GM21367 (cell line): Measurements from ENCODE around the gene WNT4.
"Not testable (repeated sequence)": the region's sequence is repeated elsewhere in the genome, so short reads cannot be mapped to it uniquely, and the experiment has no call there.

Experiments
- ATAC-seq: cut with Tn5 transposase; IDR thresholded peaks from one replicate; pipeline ENCODE4 v1.9.1; 2021; ENCODE audit not compliant: unreplicated experiment

Gene WNT4

DNA sequence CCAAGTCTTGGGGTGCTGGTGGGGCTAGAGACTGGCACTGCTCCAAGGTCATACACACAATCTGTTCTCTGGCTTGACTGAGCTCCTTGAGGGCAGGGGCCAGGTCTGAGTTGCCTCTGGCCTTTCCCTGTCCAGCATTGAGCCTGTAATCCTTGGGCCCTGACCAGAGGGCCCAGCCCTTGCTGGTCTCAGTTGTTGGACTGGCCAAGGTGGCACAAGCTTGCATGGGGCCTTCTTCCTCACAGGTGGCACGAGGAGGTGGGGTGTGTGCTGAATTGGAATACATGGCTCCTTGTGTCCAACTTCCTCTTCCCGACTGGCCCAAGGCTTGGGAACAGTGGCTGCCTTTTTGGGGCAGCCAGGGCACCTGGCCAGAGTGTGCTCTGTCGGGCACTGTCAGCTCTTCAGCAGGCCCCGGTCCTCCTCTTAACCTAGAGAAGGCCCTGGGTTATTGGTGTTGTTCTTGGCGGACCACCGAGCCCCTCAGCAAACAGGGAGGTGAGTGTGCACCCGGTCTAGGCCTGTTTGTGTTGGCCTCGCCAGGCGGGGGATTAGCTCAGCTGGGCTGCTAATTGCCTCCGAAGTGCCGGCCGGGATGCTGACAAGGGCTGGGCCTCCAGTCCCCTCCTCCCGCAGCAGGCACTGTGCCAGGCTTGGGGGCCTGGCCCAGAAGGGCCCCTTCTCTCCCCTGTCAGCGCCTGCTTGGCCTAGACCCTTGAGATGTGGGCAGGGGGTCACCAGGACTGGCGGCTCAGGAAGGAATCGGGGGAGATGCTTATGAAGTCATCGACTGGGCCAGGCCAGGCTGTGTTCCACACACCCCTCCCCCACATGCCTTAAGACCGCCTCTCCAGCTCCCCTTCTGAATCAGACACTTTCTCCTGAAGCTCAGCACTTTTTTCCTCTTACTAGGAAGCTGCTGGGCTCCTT, 28.5 kb downstream of the WNT4 start:
- no peak for ATAC-seq

- ATAC-seq = no peak
These were observed 30.3 kb downstream of the WNT4 start for GRCh38 chr1:22112554-22112953.

DNA sequence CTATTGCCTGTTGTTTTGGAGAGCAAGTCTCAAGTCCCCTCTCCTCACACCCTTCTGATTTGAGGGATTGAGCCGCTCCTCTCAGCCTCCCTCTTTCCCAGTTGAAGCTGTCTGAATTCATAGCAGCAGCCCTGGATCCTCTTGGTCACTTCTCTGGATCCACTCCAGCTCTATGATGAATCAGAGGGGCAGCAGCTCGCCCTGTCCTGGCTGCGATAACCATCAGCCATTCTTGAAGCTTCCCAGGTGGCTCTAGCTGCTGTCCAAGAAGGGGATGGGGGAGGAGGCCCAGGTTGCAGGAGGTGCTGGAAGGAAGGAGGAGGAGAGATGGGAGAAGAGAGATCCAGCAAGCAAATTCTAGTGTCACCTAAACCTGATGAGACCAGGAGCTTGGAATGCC, 31.3 kb downstream of the WNT4 start:
- ATAC-seq = no peak

GRCh38 chr1:22111115-22111514, 31.8 kb downstream of the WNT4 start:
- ATAC-seq = no peak

- ATAC-seq = no peak
These were observed 32.9 kb downstream of the WNT4 start for GRCh38 chr1:22110016-22110415.

DNA sequence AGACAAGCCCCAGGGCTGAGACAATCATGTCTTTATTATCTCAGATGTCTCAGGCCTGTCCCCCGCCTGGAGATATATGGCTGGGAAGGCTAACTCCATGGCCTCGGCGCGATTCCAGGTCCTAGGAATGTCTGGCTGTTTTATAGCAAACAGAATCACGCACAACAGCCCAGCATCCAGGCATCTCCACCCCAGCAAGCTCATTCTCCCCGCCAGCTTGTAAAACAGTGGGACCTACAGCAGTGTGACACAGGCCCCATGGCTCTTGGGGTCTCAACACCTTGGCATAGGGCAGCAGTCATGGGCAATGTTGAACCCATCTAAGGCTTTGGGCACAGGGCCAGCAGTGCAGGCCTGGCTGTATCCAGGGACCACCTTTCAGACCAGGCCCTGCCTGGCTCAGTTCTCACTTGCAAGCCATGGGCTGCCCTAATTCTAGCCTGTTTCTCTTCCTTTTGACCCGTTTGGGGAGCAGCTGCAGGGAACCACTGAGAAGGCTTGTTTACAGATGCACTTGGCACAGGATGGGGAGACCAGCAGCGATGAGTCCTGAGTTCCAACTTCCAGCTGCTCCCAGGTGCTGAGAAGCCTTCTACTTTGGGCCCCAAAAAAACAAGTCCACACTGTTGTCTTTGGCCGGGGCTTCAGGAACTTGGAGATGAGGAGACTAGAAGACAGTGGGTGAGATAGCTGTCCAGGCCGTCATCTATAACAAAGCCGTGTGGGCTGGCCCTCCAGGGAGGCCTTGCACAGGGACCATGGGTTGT, 34.4 kb downstream of the WNT4 start:
- ATAC-seq = no peak

GRCh38 chr1:22107126-22107525, 35.8 kb downstream of the WNT4 start:
- ATAC-seq = no peak

GRCh38 chr1:22105611-22106207, 37.2 kb downstream of the WNT4 start:
- ATAC-seq = no peak

GRCh38 chr1:22104865-22105437, 37.9 kb downstream of the WNT4 start:
- ATAC-seq = no peak

GRCh38 chr1:22104094-22104493, 38.8 kb downstream of the WNT4 start:
- ATAC-seq = no peak

- no peak for ATAC-seq
These were observed 40.2 kb downstream of the WNT4 start for GRCh38 chr1:22102746-22103145.

DNA sequence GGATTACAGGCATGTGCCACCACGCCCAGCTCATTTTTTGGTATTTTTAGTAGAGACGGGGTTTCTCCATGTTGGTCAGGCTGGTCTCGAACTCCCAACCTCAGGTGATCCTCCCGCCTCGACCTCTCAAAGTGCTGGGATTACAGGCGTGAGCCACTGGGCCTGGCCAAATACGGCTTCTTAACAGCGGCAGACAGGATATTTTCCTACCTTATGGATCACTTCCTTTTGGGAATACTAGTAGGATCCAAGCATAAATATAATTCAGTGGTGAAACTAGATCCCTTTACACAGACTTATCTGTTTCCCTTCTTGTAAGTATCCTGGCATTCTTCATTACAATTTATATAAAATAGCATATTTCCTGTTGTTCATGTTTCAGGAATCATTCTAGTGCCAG, 40.9 kb downstream of the WNT4 start:
- ATAC-seq = no peak

GRCh38 chr1:22101199-22101598, 41.7 kb downstream of the WNT4 start:
- ATAC-seq = no peak

GRCh38 chr1:22100168-22100567, 42.7 kb downstream of the WNT4 start:
- no peak for ATAC-seq

DNA sequence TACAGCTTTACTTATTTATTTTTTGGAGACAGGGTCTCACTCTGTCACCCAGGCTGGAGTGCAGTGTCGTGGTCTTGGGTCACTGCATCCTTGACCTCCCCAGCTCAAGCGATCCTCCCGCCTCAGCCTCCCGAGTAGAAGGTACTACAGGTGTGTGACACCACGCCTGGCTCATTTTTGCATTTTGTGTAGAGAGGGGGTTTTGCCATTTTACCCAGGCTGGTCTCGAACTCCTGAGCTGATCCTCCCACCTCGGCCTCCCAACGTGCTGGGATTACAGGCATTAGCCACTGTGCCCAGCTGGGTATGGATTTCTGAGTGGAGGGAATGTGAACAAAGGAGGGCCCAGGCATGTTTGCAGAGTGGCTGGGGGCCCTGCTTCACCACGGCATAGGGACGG, 44.1 kb downstream of the WNT4 start:
- no peak for ATAC-seq

- ATAC-seq = no peak
These were observed 46.4 kb downstream of the WNT4 start for GRCh38 chr1:22096463-22096862.

DNA sequence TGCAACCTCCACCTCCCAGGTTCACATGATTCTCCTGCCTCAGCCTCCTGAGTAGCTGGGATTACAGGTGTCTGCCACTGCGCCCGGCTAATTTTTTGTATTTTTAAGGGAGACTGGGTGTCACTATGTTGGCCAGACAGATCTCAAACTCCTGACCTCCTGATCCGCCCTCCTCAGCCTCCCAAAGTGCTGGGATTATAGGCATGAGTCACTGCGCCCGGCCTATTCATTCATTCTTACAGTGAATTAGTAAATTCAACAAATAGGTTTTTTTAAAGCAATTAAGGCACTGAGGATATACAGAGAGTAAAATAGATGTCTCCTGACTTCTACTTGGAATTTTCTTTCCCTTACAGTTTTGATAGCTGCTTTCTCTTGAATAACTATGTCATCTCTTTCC, 46.9 kb downstream of the WNT4 start:
- no peak for ATAC-seq

DNA sequence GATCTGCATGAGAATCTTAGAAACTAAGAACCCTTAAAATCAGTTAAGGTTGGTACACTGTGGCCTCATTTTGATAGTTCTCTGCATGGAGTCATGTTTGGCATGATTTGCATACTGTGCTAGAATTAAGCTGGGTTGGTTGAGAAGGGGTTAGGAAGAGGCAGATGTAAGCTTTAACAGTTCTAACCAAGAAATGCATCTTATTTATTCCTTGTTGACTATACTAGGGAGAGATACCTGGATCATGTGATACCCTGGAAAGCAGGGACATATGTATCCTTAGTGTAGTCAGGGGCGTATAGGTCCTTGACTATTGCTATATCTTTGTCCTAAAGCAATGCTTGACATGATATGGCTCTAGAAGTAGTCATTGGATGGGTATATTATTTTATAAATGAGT, 49.4 kb downstream of the WNT4 start:
- ATAC-seq = no peak

- ATAC-seq = not testable (repeated sequence)
These were observed 50.7 kb downstream of the WNT4 start for GRCh38 chr1:22092026-22092768.

- ATAC-seq = no peak
These were observed 52.0 kb downstream of the WNT4 start for GRCh38 chr1:22090867-22091266.

DNA sequence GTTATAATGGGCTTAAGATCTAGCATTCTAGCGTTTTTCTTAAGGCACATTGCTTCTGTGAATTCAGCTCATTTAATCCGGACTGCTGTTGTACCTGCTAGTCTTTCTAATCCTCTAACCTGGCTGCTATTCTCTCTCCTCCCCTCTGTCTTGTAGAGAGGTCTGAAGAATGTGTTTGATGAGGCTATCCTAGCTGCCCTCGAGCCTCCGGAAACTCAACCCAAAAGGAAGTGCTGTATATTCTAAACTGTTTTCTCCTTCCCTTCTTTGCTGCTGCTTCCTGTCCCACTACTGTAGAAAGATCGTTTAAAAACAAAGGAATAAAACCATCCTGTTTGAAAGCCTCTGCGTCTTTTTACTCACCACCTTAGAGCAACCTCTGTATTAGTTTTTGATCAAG, 53.1 kb downstream of the WNT4 start:
- no peak for ATAC-seq
